Heart left ventricle (tissue), 13 donors: ENCODE data around the gene PTTG1.

Experiments
- CTCF ChIP-seq, 12 donors: fragments of 200-600 bp; sonication (generic) in 4 of 12; IDR thresholded peaks; one replicate each; pipeline versions ENCODE4 v1.5.0 to v1.8.0; 2018 to 2022; ENCODE audit warnings: antibody characterized with exemption in 12 of 12, mild to moderate bottlenecking in 5 of 12
- POLR2A ChIP-seq, 2 donors: fragments of 450-650 bp; IDR thresholded peaks; one replicate each; pipeline ENCODE4 v1.6.1; 2017; ENCODE audit warnings: antibody characterized with exemption in 2 of 2, mild to moderate bottlenecking in 2 of 2, moderate library complexity in 2 of 2
- donor health status: ischemic (EF 13 %, LVEDD 7.1; RV severe dilation, severe dysfunction).
- donor health status: DM: no; HTN: yes; CAD: no.
- donor health status: DM: no; HTN: no; CAD: no.
- donor health status: ischemic (EF 25% LVEDD 6.9; RV normal size, moderate dysfunction).
- donor health status: ischemic (EF 25% LVEDD 5.7; RV mildly dilated, moderate dysfunction).
- donor health status: ischemic (EF 35%, LVEDD 5.7; RV mildly dilated, moderate dysfunction).
- donor health status: nonischemic (EF 11% LVEDD 7.7; RV severe dilation, severe dysfunction).
- donor health status: DM: yes; HTN: yes; CAD: no.
- donor health status: PGD.
- donor health status: ischemic (EF 29% LVEDD 5.4; RV normal size, mild dysfunction).
- donor health status: nonischemic (EF 23%, LVEDD 6.1; RV moderate dilation, normal function).

- TF ChIP-seq CTCF (IDR thresholded peaks at IDR 0.05): no peak
- no peak for TF ChIP-seq POLR2A (IDR thresholded peaks at IDR 0.05)
These were observed 28.7 kb downstream of the PTTG1 start for GRCh38 chr5:160450164-160450932.
